PC-9 (cell line): ENCODE data around the gene ZC2HC1B. TPM values are rescaled to one million over a fixed set of nuclear protein-coding genes. Genes with fewer than 3 reads are reported as not detected.
"Not testable (repeated sequence)": the region's sequence is repeated elsewhere in the genome, so short reads cannot be mapped to it uniquely, and the experiment has no call there.

ENCODE experiments used
- BruUV-seq: library from RNA; stranded (reverse); fragments of 400-500 nt; replicated peaks from 2 replicates; lab custom pipeline; 2021; lab: Mats Ljungman, UMichigan
- CTCF ChIA-PET: fragments of 300-600 bp; sonication (Branson Sonifier 250); formaldehyde crosslinking; loops from one replicate; lab custom pipeline; 2022; ENCODE audit warnings: antibody characterized with exemption; lab: Charles Lee
- POLR2A ChIA-PET: fragments of 300-600 bp; sonication (Branson Sonifier 250); formaldehyde crosslinking; loops from one replicate; lab custom pipeline; 2022; ENCODE audit warnings: antibody characterized with exemption; ENCODE audit not compliant: unreplicated experiment; lab: Charles Lee
- DNase-seq, 2 experiments: peaks; one replicate each; pipeline versions ENCODE4 v3.0.0 to v3.0.0-alpha.2; 2015 to 2022; ENCODE audit warnings: mixed read lengths in 1 of 2
- H2AFZ ChIP-seq: fragments of 200-600 bp; sonication (generic); 2 replicates; pipeline ENCODE4 v1.8.1; 2017; ENCODE audit warnings: antibody characterized with exemption
- H3F3A ChIP-seq: fragments of 200-600 bp; sonication (generic); 2 replicates; pipeline ENCODE4 v1.8.1; 2017; ENCODE audit warnings: antibody characterized with exemption, mild to moderate bottlenecking, low read depth; ENCODE audit not compliant: insufficient read depth
- H3K27ac ChIP-seq: fragments of 200-600 bp; sonication (generic); 2 replicates; pipeline ENCODE4 v1.6.1; 2016; ENCODE audit warnings: mixed run types
- H3K27me3 ChIP-seq: fragments of 200-600 bp; sonication (generic); 2 replicates; pipeline ENCODE4 v1.6.1; 2016; ENCODE audit warnings: low read depth, mixed run types; ENCODE audit not compliant: insufficient read depth
- H3K36me3 ChIP-seq: fragments of 200-600 bp; sonication (generic); 2 replicates; pipeline ENCODE4 v1.6.1; 2016; ENCODE audit warnings: low read depth, mixed run types
- H3K4me1 ChIP-seq: fragments of 200-600 bp; sonication (generic); replicated peaks from 2 replicates; pipeline ENCODE4 v1.6.1; 2016; ENCODE audit warnings: mixed run types; ENCODE audit not compliant: insufficient read depth
- H3K4me2 ChIP-seq: fragments of 200-600 bp; sonication (generic); 2 replicates; pipeline ENCODE4 v1.6.1; 2017; ENCODE audit warnings: mixed run types
- H3K4me3 ChIP-seq: fragments of 200-600 bp; sonication (generic); 2 replicates; pipeline ENCODE4 v1.6.1; 2016; ENCODE audit warnings: mixed run types
- H3K79me2 ChIP-seq: fragments of 200-600 bp; sonication (generic); 2 replicates; pipeline ENCODE4 v1.6.1; 2017; ENCODE audit warnings: low read depth, mixed run types
- H3K9me2 ChIP-seq: fragments of 200-600 bp; sonication (generic); 2 replicates; pipeline ENCODE4 v1.8.1; 2017; ENCODE audit warnings: mild to moderate bottlenecking; ENCODE audit not compliant: insufficient read depth
- H3K9me3 ChIP-seq: fragments of 200-600 bp; sonication (generic); 2 replicates; pipeline ENCODE4 v1.8.1; 2016; ENCODE audit warnings: low read depth; ENCODE audit not compliant: insufficient read depth
- H4K20me1 ChIP-seq: fragments of 200-600 bp; sonication (generic); 2 replicates; pipeline ENCODE4 v1.8.1; 2017; ENCODE audit not compliant: insufficient read depth
- EZH2 ChIP-seq: fragments of 200-600 bp; sonication (generic); IDR thresholded peaks from 2 replicates; pipeline ENCODE4 v1.8.0; 2017; ENCODE audit warnings: antibody characterized with exemption, low read depth
- intact Hi-C: fragments of 100-400 bp; cut with micrococcal nuclease; formaldehyde crosslinking; loops from one replicate; pipeline ENCODE4 v1.10.0; 2022; ENCODE audit not compliant: unreplicated experiment
- total RNA-seq: library from RNA; stranded (reverse); gene quantifications from 2 replicates; pipeline ENCODE4 v1.2.3, GENCODE V29; 2021
- TF ChIP-seq, protein P1 (sequence below): fragments of 200-600 bp; sonication (generic); conservative IDR thresholded peaks from 2 replicates; pipeline ENCODE4 v1.6.1; 2017; ENCODE audit warnings: mixed run types, antibody characterized with exemption, mild to moderate bottlenecking, moderate library complexity

ZC2HC1B gene
- total RNA-seq, 1 experiment from 2014 or later: not detected

DNA sequence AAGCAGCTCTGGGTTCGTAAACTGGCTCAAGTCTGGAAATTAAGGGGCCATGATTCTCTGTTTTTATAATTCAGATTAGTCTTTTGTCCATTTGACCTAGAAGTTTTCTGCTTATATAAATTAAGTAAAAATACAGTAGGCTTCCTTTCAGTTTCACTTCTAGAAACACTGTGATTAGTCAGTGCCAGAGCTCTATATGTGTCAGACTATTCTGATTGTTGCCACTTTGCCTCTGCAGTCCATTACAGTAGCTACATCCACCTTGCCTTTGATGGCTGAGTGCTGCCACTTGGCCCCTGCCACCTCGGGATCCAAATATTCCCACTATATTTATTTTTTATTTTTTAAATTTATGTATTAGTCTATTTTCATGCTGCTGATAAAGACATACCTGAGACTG, 7.9 kb downstream of the ZC2HC1B start:
- Histone ChIP-seq H4K20me1 (no peaks in the 10 kb centered on the region), H3K27ac (no peak overlapping the region), H2AFZ (no peak overlapping the region), H3K4me1 (no peaks in the 10 kb centered on the region), H3K9me3 (no peaks in the 10 kb centered on the region), H3K4me3 (no peak overlapping the region), H3K9me2 (no peaks in the 10 kb centered on the region), H3K36me3 (no peaks in the 10 kb centered on the region), H3K79me2 (no peaks in the 10 kb centered on the region), H3K4me2 (no peak overlapping the region), H3K27me3 (no peaks in the 10 kb centered on the region), H3F3A (no peaks in the 10 kb centered on the region)
- TF ChIP-seq, protein P1, sequence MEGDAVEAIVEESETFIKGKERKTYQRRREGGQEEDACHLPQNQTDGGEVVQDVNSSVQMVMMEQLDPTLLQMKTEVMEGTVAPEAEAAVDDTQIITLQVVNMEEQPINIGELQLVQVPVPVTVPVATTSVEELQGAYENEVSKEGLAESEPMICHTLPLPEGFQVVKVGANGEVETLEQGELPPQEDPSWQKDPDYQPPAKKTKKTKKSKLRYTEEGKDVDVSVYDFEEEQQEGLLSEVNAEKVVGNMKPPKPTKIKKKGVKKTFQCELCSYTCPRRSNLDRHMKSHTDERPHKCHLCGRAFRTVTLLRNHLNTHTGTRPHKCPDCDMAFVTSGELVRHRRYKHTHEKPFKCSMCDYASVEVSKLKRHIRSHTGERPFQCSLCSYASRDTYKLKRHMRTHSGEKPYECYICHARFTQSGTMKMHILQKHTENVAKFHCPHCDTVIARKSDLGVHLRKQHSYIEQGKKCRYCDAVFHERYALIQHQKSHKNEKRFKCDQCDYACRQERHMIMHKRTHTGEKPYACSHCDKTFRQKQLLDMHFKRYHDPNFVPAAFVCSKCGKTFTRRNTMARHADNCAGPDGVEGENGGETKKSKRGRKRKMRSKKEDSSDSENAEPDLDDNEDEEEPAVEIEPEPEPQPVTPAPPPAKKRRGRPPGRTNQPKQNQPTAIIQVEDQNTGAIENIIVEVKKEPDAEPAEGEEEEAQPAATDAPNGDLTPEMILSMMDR: no peak
- no peak for TF ChIP-seq EZH2
- CTCF ChIA-PET: no interaction called here
- POLR2A ChIA-PET: no interaction called here
- no peak for DNase-seq
- BruUV-seq: no TSS peak
- intact Hi-C loops: no loop called here

DNA sequence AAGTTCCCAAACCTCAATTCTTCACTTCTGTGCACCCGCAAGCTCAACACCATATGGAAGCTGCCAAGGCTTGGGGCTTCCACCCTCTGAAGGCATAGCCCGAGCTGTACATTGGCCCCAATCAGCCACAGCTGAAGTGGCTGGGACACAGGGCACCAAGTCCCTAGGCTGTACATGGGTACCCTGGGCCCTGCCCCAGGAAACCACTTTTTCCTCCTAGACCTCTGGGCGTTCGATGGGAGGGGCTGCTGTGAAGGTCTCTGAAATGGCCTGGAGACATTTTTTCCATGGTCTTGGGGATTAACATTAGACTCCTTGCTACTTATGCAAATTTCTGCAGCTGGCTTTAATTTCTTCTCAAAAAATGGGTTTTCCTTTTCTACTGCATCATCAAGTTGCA, 9.3 kb downstream of the ZC2HC1B start:
- DNase-seq, CTCF ChIA-PET: not testable (repeated sequence)

DNA sequence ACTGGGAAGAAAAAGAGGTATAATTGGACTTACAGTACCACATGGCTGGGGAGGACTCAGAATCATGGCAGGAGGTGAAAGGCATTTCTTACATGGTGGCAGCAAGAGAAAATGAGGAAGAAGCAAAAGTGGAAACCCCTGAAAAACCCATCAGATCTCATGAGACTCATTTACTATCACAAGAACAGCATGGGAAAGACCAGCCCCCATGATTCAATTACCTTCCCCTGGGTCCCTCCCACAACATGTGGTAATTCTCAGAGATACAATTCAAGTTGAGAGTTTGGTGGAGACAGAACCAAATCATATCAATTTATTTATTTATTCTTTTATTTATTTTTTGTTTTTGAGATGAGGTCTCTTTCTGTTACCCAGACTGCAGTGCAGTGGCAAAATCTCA, 10.2 kb downstream of the ZC2HC1B start:
- H3K9me2 ChIP-seq, H3K4me3 ChIP-seq, H3F3A ChIP-seq, H3K4me2 ChIP-seq, intact Hi-C loops, BruUV-seq, DNase-seq, H3K4me1 ChIP-seq, H3K9me3 ChIP-seq, H3K36me3 ChIP-seq, H3K27me3 ChIP-seq, H3K79me2 ChIP-seq, POLR2A ChIA-PET, H3K27ac ChIP-seq, H4K20me1 ChIP-seq, H2AFZ ChIP-seq, CTCF ChIA-PET: not testable (repeated sequence)

More for the DNA sequence above, 9.3 kb downstream of the ZC2HC1B start:
- H3K9me3 ChIP-seq, H3K4me1 ChIP-seq, H3K27ac ChIP-seq, intact Hi-C loops, BruUV-seq, H3K4me3 ChIP-seq, H3F3A ChIP-seq, H3K9me2 ChIP-seq, H3K36me3 ChIP-seq, POLR2A ChIA-PET, H3K4me2 ChIP-seq, H3K79me2 ChIP-seq, H4K20me1 ChIP-seq, H2AFZ ChIP-seq, H3K27me3 ChIP-seq: not testable (repeated sequence)

DNA sequence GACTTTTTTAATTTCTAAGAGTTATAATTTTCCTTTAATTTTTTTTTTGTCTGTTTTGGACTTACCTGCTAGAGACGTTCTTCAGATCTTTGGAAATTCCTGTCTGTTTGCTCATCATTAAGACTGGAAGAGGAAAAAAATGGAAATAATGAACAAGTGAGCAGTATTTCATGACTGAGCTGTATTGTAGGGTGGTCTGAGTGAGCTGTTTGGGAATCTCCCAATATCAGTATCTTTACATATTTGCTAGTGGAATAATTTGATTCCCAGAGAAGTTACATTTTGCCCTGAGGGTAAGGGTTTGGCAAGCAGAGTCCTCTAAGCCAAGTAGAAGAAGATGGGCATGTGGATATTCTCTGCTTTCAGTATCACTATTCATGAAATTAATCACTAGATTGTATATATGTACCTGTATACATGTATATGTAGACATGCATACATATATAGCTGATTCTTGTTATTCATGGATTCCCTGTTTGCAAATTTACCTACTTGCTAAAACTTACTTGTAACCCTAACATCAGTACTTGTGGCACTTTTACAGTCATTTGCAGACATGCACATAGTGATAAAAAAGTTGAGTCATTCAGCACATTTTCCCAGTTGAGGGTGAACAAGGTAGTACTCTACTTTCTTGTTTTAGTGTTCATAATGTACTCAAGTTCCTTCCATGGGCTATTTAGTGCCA, 13.5 kb downstream of the ZC2HC1B start:
- Histone ChIP-seq H3K4me1 (peaks cover 7% of the 10 kb centered on the region), H3K9me2 (no peaks in the 10 kb centered on the region), H3K27ac (no peak overlapping the region), H4K20me1 (no peaks in the 10 kb centered on the region), H3K9me3 (no peaks in the 10 kb centered on the region; the same call in 1 of the 2 replicates), H3K4me2 (no peak overlapping the region), H3K27me3 (no peaks in the 10 kb centered on the region), H3K4me3 (no peak overlapping the region), H3F3A (no peaks in the 10 kb centered on the region), H2AFZ (no peak overlapping the region), H3K79me2 (no peaks in the 10 kb centered on the region), H3K36me3 (no peaks in the 10 kb centered on the region)
- intact Hi-C loops: no loop called here
- BruUV-seq: no TSS peak
- POLR2A ChIA-PET: interaction anchor here (0.6 kb wide), 1 partner anchor 246 kb away, joined by 4 read pairs; no protein-coding TSS in a partner anchor
- TF ChIP-seq EZH2: no peak
- TF ChIP-seq, protein P1: no peak
- no peak for DNase-seq
- CTCF ChIA-PET: no interaction called here
